Measurements from ENCODE around the gene USP26.
"Not testable (repeated sequence)": the region's sequence is repeated elsewhere in the genome, so short reads cannot be mapped to it uniquely, and the experiment has no call there.

Gene USP26

GRCh38 chrX:133085785-133086184 lies 11.1 kb downstream of the USP26 start:
- DNase-seq (ENCODE audit: extremely low read depth, low read depth), result no peak
- no peak for TF ChIP-seq CTCF (IDR thresholded peaks at IDR 0.05; ENCODE audit: low read depth, low read length)

DNA sequence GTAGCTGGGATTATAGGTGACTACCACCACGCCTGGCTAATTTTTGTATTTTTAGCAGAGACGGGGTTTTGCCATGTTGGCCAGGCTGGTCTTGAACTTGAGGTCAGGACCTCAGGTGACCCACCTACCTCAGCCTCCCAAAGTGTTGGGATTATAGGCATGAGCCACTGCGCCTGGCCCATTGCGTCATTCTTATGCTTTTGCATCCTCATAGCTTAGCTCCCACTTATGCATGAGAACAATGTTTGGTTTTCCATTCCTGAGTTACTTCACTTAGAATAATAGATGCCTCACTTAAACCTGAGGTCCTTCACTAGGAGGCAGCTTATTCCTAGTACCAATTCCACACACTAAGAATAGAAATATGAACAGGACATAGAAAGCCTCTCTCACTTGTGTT lies 11.9 kb downstream of the USP26 start:
- not testable (repeated sequence) for DNase-seq (ENCODE audit: extremely low read depth, low read depth)

- no peak for DNase-seq (ENCODE audit: extremely low read depth, low read depth)
- TF ChIP-seq CTCF (IDR thresholded peaks at IDR 0.05; ENCODE audit: low read depth, low read length), result no peak
These were observed 13.0 kb downstream of the USP26 start for GRCh38 chrX:133083899-133084298.

DNA sequence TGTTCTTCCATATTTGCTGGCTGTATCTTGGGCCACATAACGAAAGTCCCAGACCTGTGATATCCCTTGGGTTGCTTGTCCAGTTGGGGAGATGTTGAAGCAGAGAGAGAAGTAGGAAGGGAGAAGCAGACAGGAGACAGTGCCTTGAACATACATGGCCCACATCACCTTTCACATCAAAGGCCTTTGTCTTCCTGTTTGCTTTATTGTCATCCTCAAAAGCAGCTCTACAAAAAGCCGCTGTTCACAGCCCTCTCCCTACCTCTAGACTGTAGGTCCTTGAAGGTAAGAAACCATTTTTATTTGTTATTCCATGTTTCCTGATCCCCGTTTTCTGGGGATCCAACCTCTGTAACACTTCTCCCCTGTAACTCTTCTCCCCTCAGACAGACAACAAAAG lies 14.9 kb downstream of the USP26 start:
- TF ChIP-seq CTCF (IDR thresholded peaks at IDR 0.05; ENCODE audit: low read depth, low read length), result no peak

GRCh38 chrX:133077856-133078255 lies 19.1 kb downstream of the USP26 start:
- not testable (repeated sequence) for DNase-seq (ENCODE audit: extremely low read depth, low read depth)

More for the DNA sequence above, 14.9 kb downstream of the USP26 start:
- DNase-seq (ENCODE audit: extremely low read depth, low read depth), result no peak

GRCh38 chrX:133072566-133072965 lies 24.3 kb downstream of the USP26 start:
- DNase-seq (ENCODE audit: extremely low read depth, low read depth), result no peak
- no peak for TF ChIP-seq CTCF (IDR thresholded peaks at IDR 0.05; ENCODE audit: low read depth, low read length)

GRCh38 chrX:133068461-133068860 lies 28.4 kb downstream of the USP26 start:
- no peak for DNase-seq (ENCODE audit: extremely low read depth, low read depth)
- no peak for TF ChIP-seq CTCF (IDR thresholded peaks at IDR 0.05; ENCODE audit: low read depth, low read length)

DNA sequence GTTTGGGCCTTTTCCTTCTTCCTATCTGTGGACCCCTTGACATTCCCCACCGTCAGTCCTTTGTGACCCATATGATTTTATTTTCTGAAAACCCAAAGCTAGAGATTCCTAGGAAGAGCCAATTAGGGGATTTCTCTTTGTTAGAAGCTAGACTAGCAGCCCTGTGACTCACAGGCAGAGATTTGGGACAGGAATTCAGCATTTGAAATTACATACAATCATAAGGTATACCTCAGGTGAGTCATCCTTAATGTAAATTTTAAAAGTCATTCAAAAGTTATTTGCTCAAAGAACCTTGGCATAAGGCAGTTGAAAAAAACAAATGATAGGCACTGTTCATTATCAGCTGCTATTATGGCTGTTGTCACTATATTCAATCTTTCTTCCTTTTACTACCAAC lies 40.6 kb downstream of the USP26 start:
- TF ChIP-seq CTCF (IDR thresholded peaks at IDR 0.05; ENCODE audit: low read depth, low read length), result no peak
- no peak for DNase-seq (ENCODE audit: extremely low read depth, low read depth)
